GM19240 (cell line): Measurements from ENCODE around the gene TMEM131.
"Not testable (repeated sequence)": the region's sequence is repeated elsewhere in the genome, so short reads cannot be mapped to it uniquely, and the experiment has no call there.

Experiments
- DNase-seq: peaks from one replicate; pipeline ENCODE4 v3.0.0; 2011; ENCODE audit warnings: low spot score; ENCODE audit not compliant: insufficient read length

The TMEM131 gene

GRCh38 chr2:97913846-97914245, 81.9 kb downstream of the TMEM131 start:
- no peak for DNase-seq

DNA sequence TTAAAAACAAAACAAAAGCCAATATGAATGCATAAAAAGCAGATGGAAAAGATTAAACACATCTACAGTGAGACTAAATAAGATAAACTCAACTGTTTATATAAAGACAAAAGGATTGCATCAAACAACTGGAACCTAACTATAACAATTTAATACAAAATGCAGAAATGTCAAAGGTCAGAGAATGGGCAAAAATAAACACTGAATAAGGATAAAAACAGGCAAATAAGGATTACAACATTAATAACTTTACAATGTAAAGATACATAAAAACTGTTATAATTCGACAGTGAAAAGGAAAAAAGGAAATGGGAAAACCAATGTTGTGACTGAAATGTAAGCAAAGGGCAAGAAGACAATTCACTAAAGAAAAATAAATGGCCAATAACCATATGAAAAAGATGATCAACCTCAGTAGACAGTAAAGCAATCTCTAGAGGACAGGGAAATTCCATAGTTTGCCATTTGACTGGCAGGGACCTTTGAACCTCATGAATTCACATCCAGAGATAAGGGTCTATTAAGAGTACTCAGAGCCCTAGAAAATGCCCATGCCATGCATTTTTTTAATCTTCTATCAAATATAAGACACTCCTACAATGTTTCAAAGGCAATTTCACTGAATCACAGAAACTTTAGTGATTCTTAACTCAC, 83.7 kb downstream of the TMEM131 start:
- DNase-seq: no peak

DNA sequence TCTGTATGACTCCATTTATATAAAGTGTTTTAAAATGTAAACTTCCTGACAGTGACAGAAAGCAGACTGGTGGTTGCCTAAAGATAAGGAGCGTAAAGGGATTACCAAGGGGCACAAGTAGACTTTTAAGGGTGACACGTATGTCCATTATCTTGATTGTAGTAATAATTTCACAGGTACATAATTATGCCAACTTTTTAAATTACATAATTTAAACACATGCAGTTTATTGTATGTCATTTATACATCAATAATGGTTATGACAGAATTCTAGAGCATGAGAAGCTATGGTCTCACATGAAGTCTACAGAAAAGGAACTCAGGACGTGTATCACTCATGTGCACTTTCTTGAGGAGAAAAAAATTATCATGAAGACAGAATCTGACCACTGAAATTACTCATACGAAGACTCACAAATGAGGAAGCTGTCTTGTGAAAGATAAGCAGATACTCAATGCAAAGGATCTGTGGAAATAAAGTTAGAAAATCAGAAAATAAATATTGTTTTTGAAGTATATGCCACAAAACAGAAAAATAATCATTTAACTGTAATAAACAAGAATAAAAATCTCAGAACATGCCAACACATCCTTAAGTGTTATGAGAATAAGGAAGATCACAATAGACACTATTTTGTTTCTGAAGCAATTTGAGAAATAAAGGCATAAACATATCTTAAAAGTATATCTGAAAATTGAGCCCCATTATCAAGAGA, 84.4 kb downstream of the TMEM131 start:
- no peak for DNase-seq

- no peak for DNase-seq
Measured at GRCh38 chr2:97910403-97911205, 85.1 kb downstream of the TMEM131 start.

- DNase-seq: no peak
Measured at GRCh38 chr2:97908208-97908676, 87.5 kb downstream of the TMEM131 start.

DNA sequence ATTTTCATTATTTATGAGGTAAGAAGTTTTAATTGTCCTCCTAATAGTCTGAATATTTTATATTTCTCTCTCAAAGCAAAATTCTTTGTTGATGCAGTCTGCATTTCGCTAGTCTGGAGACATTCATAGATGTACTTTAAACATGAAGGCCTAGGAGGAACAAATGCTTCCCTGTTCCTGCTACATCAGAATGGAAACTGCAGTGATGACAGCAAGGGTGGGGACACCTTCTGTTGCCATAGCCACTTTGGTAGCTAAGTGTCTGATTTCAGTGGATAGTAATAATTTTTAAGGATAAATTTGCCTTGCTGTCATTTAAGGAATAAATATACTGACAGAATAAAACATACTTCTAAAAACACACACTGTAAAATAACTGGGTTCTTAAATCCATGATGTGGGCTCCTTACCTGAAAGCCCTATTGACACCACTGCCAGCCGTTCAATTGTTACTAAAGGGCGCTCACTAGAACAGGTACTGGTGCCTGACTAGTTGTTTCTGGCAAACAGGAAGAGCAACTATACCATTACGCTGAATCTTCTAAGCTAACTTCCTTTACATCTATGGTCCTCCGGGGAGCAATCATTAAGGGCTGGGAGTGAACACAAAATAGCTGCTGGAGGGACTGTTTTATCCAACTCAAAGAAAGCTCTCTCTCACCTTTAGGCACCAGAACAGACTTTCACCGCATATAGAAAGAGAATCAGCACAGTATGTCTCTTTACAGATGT, 88.2 kb downstream of the TMEM131 start:
- DNase-seq: no peak

DNA sequence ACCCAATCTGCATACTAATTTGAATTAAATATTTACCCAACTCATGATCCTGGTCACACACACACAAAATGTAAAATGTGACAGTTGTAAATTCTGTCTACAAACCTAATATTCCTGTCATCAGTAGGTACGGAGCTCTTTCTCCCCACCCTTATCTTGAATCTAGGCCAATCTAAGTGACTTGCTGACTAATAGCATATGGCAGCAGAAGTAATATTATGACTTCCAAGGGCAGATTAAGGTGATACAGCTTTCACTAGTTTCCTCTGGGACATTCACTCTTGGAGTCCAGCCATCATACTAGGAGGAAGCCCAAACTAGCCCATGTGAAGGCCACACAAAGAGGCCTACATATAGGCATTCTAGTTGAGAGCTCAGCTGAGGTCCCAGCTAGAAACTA, 89.4 kb downstream of the TMEM131 start:
- DNase-seq: no peak

DNA sequence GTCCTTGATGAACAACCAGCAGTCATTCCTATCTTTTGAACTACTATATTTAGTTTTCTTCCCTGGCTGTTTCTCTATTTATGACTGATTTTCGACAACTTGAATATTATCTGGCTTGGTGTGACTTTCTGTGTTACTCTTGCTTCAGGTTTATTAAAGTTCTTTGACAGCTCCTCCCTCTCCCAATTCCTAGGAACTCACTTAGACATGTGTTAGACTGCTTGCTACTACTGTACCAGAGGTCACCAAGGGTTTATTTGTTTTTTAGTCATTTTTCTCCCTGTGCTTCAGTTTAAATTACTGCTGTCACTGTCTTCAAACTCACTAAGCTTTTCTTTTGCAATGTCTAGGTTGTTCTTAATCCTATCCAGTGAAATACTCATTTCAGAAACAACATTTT, 90.5 kb downstream of the TMEM131 start:
- DNase-seq: no peak

DNA sequence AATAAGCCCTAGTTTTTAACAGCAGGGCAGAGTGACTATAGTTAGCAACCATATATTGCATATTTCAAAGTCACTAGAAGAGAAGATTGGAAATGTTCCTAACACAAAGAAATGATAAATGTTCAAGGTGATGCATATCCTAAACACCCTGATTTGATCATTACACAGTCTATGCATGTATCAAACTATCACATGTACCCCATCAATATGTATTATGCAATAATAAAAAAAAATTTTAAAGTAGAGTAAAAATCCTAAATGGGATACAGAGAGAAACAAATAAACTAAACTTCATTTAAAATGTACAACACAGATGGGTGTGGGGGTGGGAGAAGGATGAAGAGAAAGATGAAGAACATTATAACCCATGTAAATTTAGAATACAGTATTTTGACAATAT, 93.9 kb downstream of the TMEM131 start:
- no peak for DNase-seq

DNA sequence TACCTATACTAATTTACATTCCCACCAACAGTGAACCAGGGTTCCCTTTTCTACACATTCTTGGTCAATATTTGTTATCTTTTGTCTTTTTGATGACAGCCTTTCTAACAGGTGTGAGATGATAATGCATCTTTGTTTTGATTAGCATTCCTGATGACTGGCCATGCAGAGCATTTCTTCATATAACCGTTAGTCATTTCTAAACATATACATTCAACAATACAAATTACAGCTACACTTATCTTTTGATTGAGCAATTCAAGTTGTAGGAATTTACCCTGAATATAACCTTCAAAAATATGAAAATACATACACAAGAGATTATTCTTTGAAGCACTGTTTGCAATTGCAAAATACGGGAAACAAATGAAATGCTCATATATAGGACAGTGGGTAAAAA, 94.9 kb downstream of the TMEM131 start:
- no peak for DNase-seq

DNA sequence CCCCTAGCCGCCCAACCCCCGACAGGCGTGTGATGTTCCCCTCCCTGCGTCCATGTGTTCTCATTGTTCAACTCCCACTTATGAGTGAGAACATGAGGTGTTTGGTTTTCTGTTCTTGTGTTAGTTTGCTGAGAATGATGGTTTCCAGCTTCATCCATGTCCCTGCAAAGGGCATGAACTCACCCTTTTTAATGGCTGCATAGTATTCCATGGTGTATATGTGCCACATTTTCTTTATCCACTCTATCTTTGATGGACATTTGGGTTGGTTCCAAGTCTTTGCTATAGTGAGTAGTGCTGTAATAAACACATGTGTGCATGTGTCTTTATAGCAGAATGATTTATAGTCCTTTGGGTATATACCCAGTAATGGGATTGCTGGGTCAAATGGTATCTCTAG, 102.7 kb downstream of the TMEM131 start:
- DNase-seq: not testable (repeated sequence)

DNA sequence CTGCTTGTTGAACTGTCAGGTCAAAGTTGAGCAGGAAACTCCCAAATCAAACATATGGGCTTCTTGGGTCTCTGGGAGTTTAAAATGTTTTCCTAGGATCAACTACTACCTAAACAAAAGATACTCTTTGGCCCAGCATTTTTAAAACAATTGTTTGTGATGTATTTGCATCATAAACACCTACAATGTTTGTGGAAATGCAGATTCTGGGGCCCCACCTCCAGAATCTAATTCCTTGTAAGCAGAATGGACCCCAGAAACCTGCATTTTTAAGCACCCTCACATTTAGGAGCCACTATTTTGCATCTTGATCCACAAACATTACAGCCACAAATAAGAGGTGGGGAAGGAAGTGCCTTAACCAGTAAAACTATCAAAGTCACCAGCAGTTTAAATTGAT, 104.1 kb downstream of the TMEM131 start:
- DNase-seq: no peak

- DNase-seq: no peak
Measured at GRCh38 chr2:97889156-97889555, 106.6 kb downstream of the TMEM131 start.

DNA sequence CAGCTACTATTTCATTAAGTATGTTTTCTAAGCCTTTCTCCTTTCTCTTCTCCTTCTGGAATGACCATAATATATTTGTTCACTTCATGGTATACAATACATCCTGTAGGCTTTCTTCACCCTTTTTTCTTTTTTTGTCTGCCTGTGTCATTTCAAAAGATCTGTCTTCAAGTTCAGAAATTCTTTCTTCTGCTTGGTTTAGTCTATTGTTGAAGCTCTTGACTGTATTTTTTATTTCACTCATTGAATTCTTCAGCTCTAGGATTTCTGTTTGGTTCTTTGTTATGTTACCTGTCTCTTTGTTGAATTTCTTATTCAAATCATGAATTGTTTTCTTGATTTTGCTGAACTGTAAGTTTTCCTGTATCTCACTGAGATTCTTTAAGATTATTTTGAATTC, 109.9 kb downstream of the TMEM131 start:
- DNase-seq: no peak

DNA sequence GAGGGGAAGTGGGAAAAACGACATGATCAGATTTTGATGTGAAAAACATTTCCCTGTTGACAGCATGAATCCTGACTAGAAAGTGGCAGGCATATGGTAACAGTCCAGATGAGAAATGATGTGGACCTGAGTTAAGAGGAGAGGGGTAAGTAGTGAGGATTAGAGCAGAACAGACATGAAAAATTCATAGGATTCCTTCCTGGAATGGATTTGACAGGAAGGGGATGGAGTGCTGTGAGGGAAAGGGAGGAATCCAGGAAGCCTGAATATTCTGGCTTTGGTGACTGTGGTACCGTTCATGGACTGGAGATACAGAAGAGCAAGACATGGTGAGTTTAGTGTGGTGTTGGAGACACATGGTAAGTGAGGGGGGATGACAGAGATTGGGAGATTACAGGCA, 115.4 kb downstream of the TMEM131 start:
- DNase-seq: no peak

- no peak for DNase-seq
Measured at GRCh38 chr2:97878865-97879264, 116.9 kb downstream of the TMEM131 start.

GRCh38 chr2:97878317-97878716, 117.4 kb downstream of the TMEM131 start:
- not testable (repeated sequence) for DNase-seq

GRCh38 chr2:97871096-97871780, 124.5 kb downstream of the TMEM131 start:
- no peak for DNase-seq

DNA sequence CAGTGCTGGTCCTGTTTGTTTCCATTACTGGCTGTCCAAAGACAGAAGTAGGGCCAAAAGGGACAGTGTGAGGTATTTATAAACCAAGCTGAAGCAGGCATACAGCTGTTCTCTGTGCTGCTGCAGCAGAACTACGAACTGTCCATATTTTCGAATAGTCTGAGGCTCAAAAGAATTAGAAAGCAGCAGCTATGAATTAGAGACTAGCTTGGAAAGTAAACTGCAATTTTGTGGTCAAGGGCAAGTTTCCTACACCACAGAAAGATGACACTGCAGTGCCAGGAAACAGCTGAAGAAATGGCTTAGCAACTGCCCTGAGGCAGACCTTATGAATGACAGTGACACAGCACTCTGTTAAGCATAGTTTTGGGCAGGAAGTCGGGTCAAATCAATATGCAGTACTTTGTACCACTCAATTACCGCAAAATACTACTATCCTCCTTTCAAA, 125.3 kb downstream of the TMEM131 start:
- peak; percentile 49 for DNase-seq

- no peak for DNase-seq
Measured at GRCh38 chr2:97869722-97870346, 125.9 kb downstream of the TMEM131 start.
